Brain microvascular endothelial cell (primary cell): ENCODE data around the gene TMEM158.

Experiments
- DNase-seq: peaks from one replicate; pipeline ENCODE4 v3.0.0-alpha.2; 2020
- H3K27ac ChIP-seq: fragments of 250-450 bp; sonication (Bioruptor Pico); 2 replicates; pipeline ENCODE4 v1.5.1; 2020; ENCODE audit warnings: mild to moderate bottlenecking, moderate library complexity
- H3K27me3 ChIP-seq: fragments of 250-450 bp; sonication (Bioruptor Pico); replicated peaks from 2 replicates; pipeline ENCODE4 v1.5.1; 2020; ENCODE audit warnings: mild to moderate bottlenecking
- H3K36me3 ChIP-seq: fragments of 250-450 bp; sonication (Bioruptor Pico); replicated peaks from 2 replicates; pipeline ENCODE4 v1.5.1; 2020; ENCODE audit warnings: mild to moderate bottlenecking
- H3K4me3 ChIP-seq: 2 replicates; pipeline ENCODE4 v1.5.1; 2011; ENCODE audit warnings: low read depth, mild to moderate bottlenecking, control low read depth, low read length, moderate library complexity
- in situ Hi-C: cut with HindIII; loops from 2 replicates; pipeline ENCODE4 v1.10.0; 2017; ENCODE audit warnings: low sequenced_read_pairs, low pct_ligation_motif_present
- TF ChIP-seq, protein P1 (sequence below): IDR thresholded peaks from 2 replicates; pipeline ENCODE4 v1.5.1; 2011; ENCODE audit warnings: low read depth, mild to moderate bottlenecking, moderate library complexity, low read length, control low read depth, inconsistent platforms; ENCODE audit errors: missing control alignments

Gene TMEM158

GRCh38 chr3:45218578-45219390 lies 7.3 kb downstream of the TMEM158 start:
- in situ Hi-C loops = no loop called here
- no peak overlapping the region for H3K4me3 ChIP-seq
- no peaks in the 10 kb centered on the region for H3K36me3 ChIP-seq
- H3K27ac ChIP-seq = no peak overlapping the region
- DNase-seq = peak; percentile 59
- TF ChIP-seq, protein P1, sequence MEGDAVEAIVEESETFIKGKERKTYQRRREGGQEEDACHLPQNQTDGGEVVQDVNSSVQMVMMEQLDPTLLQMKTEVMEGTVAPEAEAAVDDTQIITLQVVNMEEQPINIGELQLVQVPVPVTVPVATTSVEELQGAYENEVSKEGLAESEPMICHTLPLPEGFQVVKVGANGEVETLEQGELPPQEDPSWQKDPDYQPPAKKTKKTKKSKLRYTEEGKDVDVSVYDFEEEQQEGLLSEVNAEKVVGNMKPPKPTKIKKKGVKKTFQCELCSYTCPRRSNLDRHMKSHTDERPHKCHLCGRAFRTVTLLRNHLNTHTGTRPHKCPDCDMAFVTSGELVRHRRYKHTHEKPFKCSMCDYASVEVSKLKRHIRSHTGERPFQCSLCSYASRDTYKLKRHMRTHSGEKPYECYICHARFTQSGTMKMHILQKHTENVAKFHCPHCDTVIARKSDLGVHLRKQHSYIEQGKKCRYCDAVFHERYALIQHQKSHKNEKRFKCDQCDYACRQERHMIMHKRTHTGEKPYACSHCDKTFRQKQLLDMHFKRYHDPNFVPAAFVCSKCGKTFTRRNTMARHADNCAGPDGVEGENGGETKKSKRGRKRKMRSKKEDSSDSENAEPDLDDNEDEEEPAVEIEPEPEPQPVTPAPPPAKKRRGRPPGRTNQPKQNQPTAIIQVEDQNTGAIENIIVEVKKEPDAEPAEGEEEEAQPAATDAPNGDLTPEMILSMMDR = no peak
- no peaks in the 10 kb centered on the region for H3K27me3 ChIP-seq

GRCh38 chr3:45216021-45216609 lies 10.0 kb downstream of the TMEM158 start:
- Histone ChIP-seq H3K36me3 (no peaks in the 10 kb centered on the region), H3K4me3 (no peak overlapping the region), H3K27ac (no peak overlapping the region), H3K27me3 (no peaks in the 10 kb centered on the region)
- in situ Hi-C loops = no loop called here
- TF ChIP-seq, protein P1 = no peak
- DNase-seq = no peak

DNA sequence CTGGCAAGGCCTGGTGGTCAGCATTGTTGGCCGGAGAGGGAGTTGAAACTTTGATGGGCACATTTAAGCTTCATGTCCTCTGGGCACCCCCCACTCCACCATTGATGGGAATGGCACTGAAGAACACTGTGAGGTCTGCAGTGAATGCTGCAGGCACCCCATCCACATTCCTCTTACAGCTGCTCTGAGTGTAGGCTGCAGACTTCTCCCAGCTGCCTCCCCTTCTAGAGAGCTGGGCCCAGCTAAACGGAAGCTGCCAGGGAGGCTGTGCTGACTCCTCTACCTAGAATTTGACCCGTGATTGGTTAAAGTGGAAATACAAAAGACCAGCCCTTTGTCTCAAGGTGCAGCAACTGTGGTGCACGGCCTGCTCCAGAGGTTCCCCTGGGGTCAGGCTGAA lies 10.6 kb downstream of the TMEM158 start:
- Histone ChIP-seq H3K27ac (no peak overlapping the region), H3K36me3 (no peaks in the 10 kb centered on the region), H3K4me3 (no peak overlapping the region), H3K27me3 (no peaks in the 10 kb centered on the region)
- TF ChIP-seq, protein P1 = no peak
- in situ Hi-C loops = no loop called here
- no peak for DNase-seq

DNA sequence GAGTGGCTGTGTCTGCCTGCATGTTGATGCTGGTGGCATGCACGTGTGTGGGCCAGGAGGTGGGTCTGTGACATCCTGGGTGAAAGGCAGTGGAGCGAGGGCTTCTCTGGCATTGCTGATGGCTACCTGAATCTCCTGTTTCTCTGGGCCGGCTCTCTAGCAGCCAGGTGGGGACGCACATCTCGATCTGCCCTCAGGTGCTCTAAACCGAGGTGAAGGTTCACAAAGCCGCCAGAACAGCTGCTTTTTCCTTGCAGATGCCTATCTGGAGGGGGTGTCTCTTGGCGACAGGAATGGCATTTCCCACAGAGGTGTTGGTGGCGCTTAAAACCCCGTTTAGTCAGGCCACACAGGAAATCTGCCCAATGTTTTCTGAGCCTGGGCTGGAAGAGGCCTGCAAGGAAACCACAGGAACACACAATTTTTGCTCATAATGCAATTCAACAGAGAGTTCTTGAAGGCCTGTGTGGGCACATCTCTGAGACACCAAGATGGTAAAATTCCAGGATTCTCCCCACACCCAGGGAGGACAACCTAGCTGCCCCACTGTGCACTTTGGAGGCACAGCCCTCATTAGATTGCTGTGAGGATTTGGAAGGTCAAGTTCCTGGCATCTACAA lies 11.9 kb downstream of the TMEM158 start:
- in situ Hi-C loops = no loop called here
- H3K4me3 ChIP-seq = no peak overlapping the region
- TF ChIP-seq, protein P1 = no peak
- DNase-seq = no peak
- H3K27me3 ChIP-seq = no peaks in the 10 kb centered on the region
- no peak overlapping the region for H3K27ac ChIP-seq
- no peaks in the 10 kb centered on the region for H3K36me3 ChIP-seq

GRCh38 chr3:45212095-45212468 lies 14.0 kb downstream of the TMEM158 start:
- in situ Hi-C loops = no loop called here
- Histone ChIP-seq H3K27ac (no peak overlapping the region), H3K27me3 (no peaks in the 10 kb centered on the region), H3K4me3 (no peak overlapping the region), H3K36me3 (no peaks in the 10 kb centered on the region)
- TF ChIP-seq, protein P1 = peak; percentile 9
- DNase-seq = no peak
